ENCODE results near the gene FBXO39. TPM values are rescaled to one million over a fixed set of nuclear protein-coding genes. Genes with fewer than 3 reads are reported as not detected.

FBXO39 gene
- total RNA-seq, 4 donors from 2014 or later, result 0.20 to 0.21 TPM; not detected in 2

DNA sequence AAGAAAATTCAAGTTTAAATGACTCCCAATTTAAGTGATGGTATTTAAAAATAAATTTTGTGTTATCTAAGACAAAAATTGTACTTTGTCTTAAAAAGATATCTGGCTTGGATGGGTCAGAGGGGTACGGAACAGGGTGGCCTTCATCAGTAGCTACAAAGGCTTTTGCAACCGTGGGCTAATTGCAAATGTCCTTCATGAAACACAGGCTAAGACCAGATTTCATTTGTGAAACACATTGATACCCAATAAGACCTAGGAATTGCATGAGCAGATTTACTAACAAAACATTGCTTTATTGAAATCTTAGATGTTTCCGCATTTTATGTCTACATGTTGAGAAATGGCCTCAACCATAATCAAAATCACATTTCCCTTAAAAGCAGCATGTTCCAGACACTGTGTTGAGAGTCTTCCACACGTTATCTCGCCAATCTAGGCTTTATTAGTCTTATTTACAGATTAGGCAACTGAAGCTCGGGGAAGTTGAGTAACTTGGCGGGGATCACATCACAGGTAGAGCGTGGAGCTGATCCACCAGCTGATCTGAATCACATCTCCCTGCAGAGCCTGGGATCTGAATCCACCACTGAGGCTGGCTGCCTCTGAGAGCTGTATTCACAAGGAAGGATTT is 21.8 kb downstream of the FBXO39 start:
- 79 to 84% methylated on average over 8 of the region's 8 CpGs for WGBS, 2 donors
- Histone ChIP-seq H3K27me3 (no peaks in the 10 kb centered on the region), H3K27ac (no peak overlapping the region), H3K4me3 (no peak overlapping the region), H3K9me3 (no peaks in the 10 kb centered on the region), H3K36me3 (no peaks in the 10 kb centered on the region), H3K4me1 (no peaks in the 10 kb centered on the region)
- no peak for DNase-seq (ENCODE audit: low spot score in 2 of 2)
- TF ChIP-seq, protein P1, sequence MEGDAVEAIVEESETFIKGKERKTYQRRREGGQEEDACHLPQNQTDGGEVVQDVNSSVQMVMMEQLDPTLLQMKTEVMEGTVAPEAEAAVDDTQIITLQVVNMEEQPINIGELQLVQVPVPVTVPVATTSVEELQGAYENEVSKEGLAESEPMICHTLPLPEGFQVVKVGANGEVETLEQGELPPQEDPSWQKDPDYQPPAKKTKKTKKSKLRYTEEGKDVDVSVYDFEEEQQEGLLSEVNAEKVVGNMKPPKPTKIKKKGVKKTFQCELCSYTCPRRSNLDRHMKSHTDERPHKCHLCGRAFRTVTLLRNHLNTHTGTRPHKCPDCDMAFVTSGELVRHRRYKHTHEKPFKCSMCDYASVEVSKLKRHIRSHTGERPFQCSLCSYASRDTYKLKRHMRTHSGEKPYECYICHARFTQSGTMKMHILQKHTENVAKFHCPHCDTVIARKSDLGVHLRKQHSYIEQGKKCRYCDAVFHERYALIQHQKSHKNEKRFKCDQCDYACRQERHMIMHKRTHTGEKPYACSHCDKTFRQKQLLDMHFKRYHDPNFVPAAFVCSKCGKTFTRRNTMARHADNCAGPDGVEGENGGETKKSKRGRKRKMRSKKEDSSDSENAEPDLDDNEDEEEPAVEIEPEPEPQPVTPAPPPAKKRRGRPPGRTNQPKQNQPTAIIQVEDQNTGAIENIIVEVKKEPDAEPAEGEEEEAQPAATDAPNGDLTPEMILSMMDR (IDR thresholded peaks at IDR 0.05), result no peak
- TF ChIP-seq EP300 (IDR thresholded peaks at IDR 0.05) (no peak), POLR2A (IDR thresholded peaks at IDR 0.05) (no peak)

DNA sequence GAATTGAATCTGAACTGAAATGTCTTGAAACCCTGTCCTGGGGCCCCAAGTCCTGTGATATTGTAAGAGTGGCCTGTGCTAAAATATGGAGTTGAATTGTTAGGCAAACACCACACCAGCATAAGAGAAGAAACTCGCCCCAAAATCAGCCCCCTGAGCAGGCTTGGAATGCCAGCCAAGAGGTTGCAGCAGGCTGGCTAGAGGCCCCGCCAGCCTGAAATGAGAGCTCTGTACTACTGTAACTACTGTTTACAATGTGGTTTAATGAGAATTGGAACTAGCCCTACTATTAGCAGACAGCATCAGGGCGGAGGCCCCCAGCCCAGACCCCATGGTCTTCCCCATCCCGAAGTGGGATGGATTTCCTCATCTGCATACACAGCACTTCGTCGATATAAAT is 23.7 kb downstream of the FBXO39 start:
- Histone ChIP-seq H3K36me3 (no peaks in the 10 kb centered on the region), H3K27ac (no peak overlapping the region), H3K9me3 (no peaks in the 10 kb centered on the region), H3K4me3 (no peak overlapping the region), H3K4me1 (no peaks in the 10 kb centered on the region), H3K27me3 (no peaks in the 10 kb centered on the region)
- DNase-seq (ENCODE audit: low spot score in 2 of 2), result no peak
- WGBS, 2 donors, result 71 to 77% methylated on average over 6 of the region's 6 CpGs
- TF ChIP-seq, protein P1 (IDR thresholded peaks at IDR 0.05), result no peak
- no peak for TF ChIP-seq EP300 (IDR thresholded peaks at IDR 0.05)
- no peak for TF ChIP-seq POLR2A (IDR thresholded peaks at IDR 0.05)

DNA sequence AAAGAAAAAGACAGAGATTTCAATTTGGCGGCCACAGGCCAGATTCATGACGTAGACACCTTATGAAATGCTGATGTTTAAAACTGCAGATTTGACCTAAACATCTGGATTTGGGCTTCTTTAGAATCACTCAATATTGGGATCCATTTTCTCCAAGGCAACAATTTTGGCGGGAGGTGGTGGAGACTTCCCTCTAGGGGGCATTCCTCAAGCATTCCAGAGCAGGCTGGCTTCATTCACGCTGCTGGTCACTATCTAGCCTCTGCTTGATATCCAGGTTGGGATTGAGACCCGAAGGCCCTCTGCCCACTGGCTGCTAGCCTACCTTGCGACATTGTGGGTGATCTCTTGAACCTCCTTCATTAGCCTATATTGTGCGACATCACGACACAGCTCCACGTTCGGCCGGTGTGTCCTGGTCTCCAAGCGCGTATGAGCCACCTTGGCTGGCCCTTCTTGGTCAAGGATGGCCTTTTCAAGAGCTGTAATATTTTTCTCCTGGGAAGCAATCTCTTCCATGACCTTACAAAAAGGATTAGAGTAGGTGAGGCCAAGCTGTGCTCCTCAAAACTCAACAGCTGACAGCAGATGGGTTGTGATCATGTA is 24.5 kb downstream of the FBXO39 start:
- Histone ChIP-seq H3K4me3 (no peak overlapping the region), H3K36me3 (no peaks in the 10 kb centered on the region), H3K27ac (no peak overlapping the region), H3K27me3 (no peaks in the 10 kb centered on the region), H3K4me1 (no peaks in the 10 kb centered on the region), H3K9me3 (no peaks in the 10 kb centered on the region)
- WGBS, 2 donors, result 85 to 91% methylated on average over 13 of the region's 13 CpGs
- no peak for DNase-seq (ENCODE audit: low spot score in 2 of 2)
- TF ChIP-seq EP300 (IDR thresholded peaks at IDR 0.05) (no peak), POLR2A (IDR thresholded peaks at IDR 0.05) (no peak)
- TF ChIP-seq, protein P1 (IDR thresholded peaks at IDR 0.05), result no peak

DNA sequence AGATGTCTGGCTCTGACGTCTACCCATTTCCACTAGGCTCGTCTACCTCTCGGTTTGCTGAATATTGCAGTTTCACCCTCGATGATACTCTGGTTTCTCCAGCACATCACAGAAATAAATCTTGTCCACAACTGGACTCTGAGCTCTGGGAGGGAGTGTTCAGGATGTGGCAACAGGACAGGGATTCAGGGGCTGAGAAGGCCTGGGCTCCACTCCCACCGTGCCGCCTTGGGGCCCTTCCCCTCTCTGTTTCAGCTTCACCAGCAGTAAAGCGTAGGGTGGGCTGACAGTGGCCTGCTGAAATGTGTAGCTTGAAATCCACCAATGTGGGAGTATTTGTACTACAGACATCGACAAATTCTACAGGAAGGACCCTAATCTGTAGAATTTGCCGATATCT is 35.5 kb downstream of the FBXO39 start:
- no peak for DNase-seq (ENCODE audit: low spot score in 2 of 2)
- TF ChIP-seq POLR2A (IDR thresholded peaks at IDR 0.05), result no peak
- TF ChIP-seq EP300 (IDR thresholded peaks at IDR 0.05), result no peak
- TF ChIP-seq, protein P1 (IDR thresholded peaks at IDR 0.05), result no peak
- H3K4me1 ChIP-seq, result no peaks in the 10 kb centered on the region
- H3K36me3 ChIP-seq, result no peaks in the 10 kb centered on the region
- H3K27me3 ChIP-seq, result no peaks in the 10 kb centered on the region
- no peak overlapping the region for H3K4me3 ChIP-seq
- H3K27ac ChIP-seq, result no peak overlapping the region
- 83 to 91% methylated on average over 9 of the region's 9 CpGs for WGBS, 2 donors
- H3K9me3 ChIP-seq, result peaks cover 0 to 24% (median 0%) of the 10 kb centered on the region in 4 donors

DNA sequence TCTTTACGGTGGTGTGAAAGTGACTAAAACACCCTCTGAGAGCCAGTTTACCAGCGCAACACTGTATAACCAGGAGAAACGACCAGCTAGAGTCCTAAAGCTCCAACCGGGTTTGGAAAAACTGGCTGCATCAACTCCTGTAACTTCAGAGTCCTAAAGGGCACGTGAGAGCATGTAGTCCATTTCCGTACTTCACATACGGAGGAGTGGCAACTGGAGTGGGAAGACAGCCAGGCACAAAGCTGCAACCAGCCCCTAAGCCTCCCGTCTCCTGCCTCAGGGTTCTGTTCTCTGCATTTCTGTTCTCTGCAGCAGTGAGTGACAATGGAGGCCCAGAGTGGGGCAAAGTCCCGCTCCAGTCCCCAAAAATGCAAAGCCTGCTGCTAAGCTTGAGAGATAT is 36.3 kb downstream of the FBXO39 start:
- TF ChIP-seq, protein P1 (IDR thresholded peaks at IDR 0.05), result no peak
- TF ChIP-seq POLR2A (IDR thresholded peaks at IDR 0.05), result no peak
- TF ChIP-seq EP300 (IDR thresholded peaks at IDR 0.05), result no peak
- DNase-seq (ENCODE audit: low spot score in 2 of 2), result no peak
- Histone ChIP-seq H3K4me1 (no peaks in the 10 kb centered on the region), H3K9me3 (peaks cover 0 to 24% (median 0%) of the 10 kb centered on the region in 4 donors), H3K36me3 (no peaks in the 10 kb centered on the region), H3K27me3 (no peaks in the 10 kb centered on the region), H3K4me3 (no peak overlapping the region), H3K27ac (no peak overlapping the region)
- WGBS, 2 donors, result 66 to 70% methylated on average over 9 of the region's 9 CpGs

All from tibial nerve (tissue), 4 donors.